ENCODE measurements around the gene GDF2.

GRCh38 chr10:47370878-47371277 lies 48.6 kb downstream of the GDF2 start:
- TF ChIP-seq EZH2 (IDR thresholded peaks at IDR 0.05; ENCODE audit: low read depth, unreplicated experiment) (no peak), POLR2AphosphoS5 (IDR thresholded peaks at IDR 0.05; ENCODE audit: low read depth) (no peak), EZH2phosphoT487 (IDR thresholded peaks at IDR 0.05; ENCODE audit: unreplicated experiment) (no peak), REST (IDR thresholded peaks at IDR 0.05; ENCODE audit: unreplicated experiment) (no peak), STAT1 (IDR thresholded peaks at IDR 0.05; ENCODE audit: unreplicated experiment) (no peak), CREB1 (CRISPR knock-in tag; IDR thresholded peaks at IDR 0.05; ENCODE audit: low read depth) (no peak)
- TF ChIP-seq, protein P1, sequence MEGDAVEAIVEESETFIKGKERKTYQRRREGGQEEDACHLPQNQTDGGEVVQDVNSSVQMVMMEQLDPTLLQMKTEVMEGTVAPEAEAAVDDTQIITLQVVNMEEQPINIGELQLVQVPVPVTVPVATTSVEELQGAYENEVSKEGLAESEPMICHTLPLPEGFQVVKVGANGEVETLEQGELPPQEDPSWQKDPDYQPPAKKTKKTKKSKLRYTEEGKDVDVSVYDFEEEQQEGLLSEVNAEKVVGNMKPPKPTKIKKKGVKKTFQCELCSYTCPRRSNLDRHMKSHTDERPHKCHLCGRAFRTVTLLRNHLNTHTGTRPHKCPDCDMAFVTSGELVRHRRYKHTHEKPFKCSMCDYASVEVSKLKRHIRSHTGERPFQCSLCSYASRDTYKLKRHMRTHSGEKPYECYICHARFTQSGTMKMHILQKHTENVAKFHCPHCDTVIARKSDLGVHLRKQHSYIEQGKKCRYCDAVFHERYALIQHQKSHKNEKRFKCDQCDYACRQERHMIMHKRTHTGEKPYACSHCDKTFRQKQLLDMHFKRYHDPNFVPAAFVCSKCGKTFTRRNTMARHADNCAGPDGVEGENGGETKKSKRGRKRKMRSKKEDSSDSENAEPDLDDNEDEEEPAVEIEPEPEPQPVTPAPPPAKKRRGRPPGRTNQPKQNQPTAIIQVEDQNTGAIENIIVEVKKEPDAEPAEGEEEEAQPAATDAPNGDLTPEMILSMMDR (conservative IDR thresholded peaks at IDR 0.05; ENCODE audit: low read depth in 2 of 2) = no peak

Measured in GM23338 (cell line).